Measurements from ENCODE around the gene RIOK3. TPM values are rescaled to one million over a fixed set of nuclear protein-coding genes. Genes with fewer than 3 reads are reported as not detected.

Gene RIOK3
- total and polyA plus RNA-seq, 2 of the 4 experiments (the other 2 are of a cell fraction): 21.5 to 38.9 TPM

GRCh38 chr18:23504720-23505119 lies 51.6 kb downstream of the RIOK3 start:
- intact Hi-C loops (cut with micrococcal nuclease) (loop anchor here (5.0 kb wide), 1 partner anchor 83 kb away; the partner anchor contains the start of gene NPC1), dilution Hi-C loops (cut with HindIII; ENCODE audit: low sequenced_read_pairs, unreplicated experiment) (no loop called here), in situ Hi-C loops (cut with MboI; ENCODE audit: low sequenced_read_pairs) (no loop called here)
- Histone ChIP-seq H3K23ac (ENCODE audit: low read depth, low read length) (no peak overlapping the region), H3K27me3 (ENCODE audit: control insufficient read depth, insufficient read depth, low read length) (no peaks in the 10 kb centered on the region), H4K91ac (ENCODE audit: insufficient read depth, low read depth, low read length) (no peak overlapping the region), H3K14ac (replicated peaks; ENCODE audit: low read depth, low read length) (no peak overlapping the region), H2BK5ac (ENCODE audit: low read depth, low read length, poor library complexity, severe bottlenecking) (no peak overlapping the region), H4K20me1 (ENCODE audit: insufficient read depth, low read length) (peaks cover 4% of the 10 kb centered on the region; the same call in 1 of the 2 replicates), H3K18ac (ENCODE audit: low read depth, low read length) (no peak overlapping the region), H2AFZ (replicated peaks; ENCODE audit: low read length, poor library complexity) (no peak overlapping the region), H3K4me2 (ENCODE audit: low read depth, low read length) (peak overlapping the region; percentile 99), H3K4ac (ENCODE audit: low read depth, low read length) (no peak overlapping the region), H3K56ac (ENCODE audit: extremely low read depth, insufficient read depth, low read length) (no peak overlapping the region), H3K27ac (ENCODE audit: insufficient read depth, low read length) (no peak overlapping the region), H3K4me3 (ENCODE audit: insufficient read depth, low read depth, low read length) (no peak overlapping the region), H2AK5ac (ENCODE audit: low read depth, low read length) (no peak overlapping the region), H3K4me1 (ENCODE audit: control insufficient read depth, insufficient read depth, low read length) (peaks cover 4% of the 10 kb centered on the region; the same call in 1 of the 2 replicates), H2BK20ac (ENCODE audit: low read depth, low read length) (no peak overlapping the region), H3K9me1 (ENCODE audit: insufficient read depth, low read length) (peaks cover 5% of the 10 kb centered on the region; the same call in 1 of the 2 replicates), H3K79me1 (ENCODE audit: low read depth in 1 of 2, low read length in 2 of 2) (peaks cover 25 to 28% of the 10 kb centered on the region in 2 experiments), H3K9me3 (ENCODE audit: control insufficient read depth, insufficient read depth, low read length) (no peaks in the 10 kb centered on the region), H2BK120ac (ENCODE audit: low read depth, low read length) (no peak overlapping the region), H4K5ac (ENCODE audit: low read depth, low read length) (no peak overlapping the region), H2BK15ac (ENCODE audit: low read depth, low read length) (no peak overlapping the region), H2AK9ac (replicated peaks; ENCODE audit: low read depth, low read length, poor library complexity) (no peak overlapping the region), H4K8ac (ENCODE audit: low read depth in 2 of 2, low read length in 2 of 2) (no peak overlapping the region), H3K36me3 (ENCODE audit: control insufficient read depth, insufficient read depth, low read length) (peaks cover 9% of the 10 kb centered on the region), H3K9ac (ENCODE audit: low read depth, low read length) (0 out of 2 replicates have a peak overlapping the region, but pooled peaks have one; percentile 79)
- BruUV-seq (replicated peaks): TSS peak; percentile 52
- TF ChIP-seq FOS (IDR thresholded peaks at IDR 0.05; ENCODE audit: low read depth, low read length) (no peak), SMC3 (IDR thresholded peaks at IDR 0.05; ENCODE audit: low read depth, low read length) (no peak), MXI1 (IDR thresholded peaks at IDR 0.05; ENCODE audit: borderline replicate concordance, low read depth, low read length) (no peak), MAZ (IDR thresholded peaks at IDR 0.05; ENCODE audit: borderline replicate concordance, low read depth, low read length) (no peak), RAD21 (IDR thresholded peaks at IDR 0.05; ENCODE audit: low read length) (no peak), BHLHE40 (IDR thresholded peaks at IDR 0.05; ENCODE audit: low read depth, low read length) (no peak)
- ATAC-seq (ENCODE audit: low read depth) (no peak), DNase-seq (no peak)
- ChIA-PET POLR2A (ENCODE audit: unreplicated experiment) (no interaction called here), CTCF (interaction anchor here (0.6 kb wide), 1 partner anchor 306 kb away, joined by 4 read pairs; no protein-coding TSS in a partner anchor)
- no CpG with 5 or more reads among the region's 3 CpGs for WGBS, 2 experiments (ENCODE audit: extremely low coverage in 2 of 2, insufficient read length in 1 of 2)
